GM23338 (cell line): ENCODE measurements around the gene DECR2. TPM values are rescaled to one million over a fixed set of nuclear protein-coding genes. Genes with fewer than 3 reads are reported as not detected.

Source experiments
- ATAC-seq: fragments of 200-7000 bp; cut with Tn5 transposase; 3 replicates; pipeline ENCODE4 v1.9.1; 2020
- DNase-seq: peaks from one replicate; pipeline ENCODE4 v3.0.0-alpha.2; 2015; ENCODE audit warnings: low spot score
- H2AFZ ChIP-seq: fragments of 200-600 bp; sonication (generic); 2 replicates; pipeline ENCODE4 v1.8.0; 2016; ENCODE audit warnings: antibody characterized with exemption, mild to moderate bottlenecking, moderate library complexity
- H3F3A ChIP-seq: fragments of 200-600 bp; sonication (generic); replicated peaks from 2 replicates; pipeline ENCODE4 v1.8.0; 2017; ENCODE audit warnings: antibody characterized with exemption, mixed run types, low read depth
- H3K27ac ChIP-seq: fragments of 200-600 bp; sonication (generic); 2 replicates; pipeline ENCODE4 v1.6.1; 2016; ENCODE audit warnings: low read depth
- H3K27me3 ChIP-seq: fragments of 200-600 bp; sonication (generic); 2 replicates; pipeline ENCODE4 v1.8.0; 2016; ENCODE audit warnings: mild to moderate bottlenecking, mixed run types, moderate library complexity; ENCODE audit not compliant: insufficient read depth
- H3K36me3 ChIP-seq: fragments of 200-600 bp; sonication (generic); 2 replicates; pipeline ENCODE4 v1.8.0; 2016; ENCODE audit warnings: mild to moderate bottlenecking; ENCODE audit not compliant: insufficient read depth
- H3K4me1 ChIP-seq: fragments of 200-600 bp; sonication (generic); 2 replicates; pipeline ENCODE4 v1.8.0; 2016; ENCODE audit warnings: mild to moderate bottlenecking, moderate library complexity; ENCODE audit not compliant: insufficient read depth
- H3K4me2 ChIP-seq: fragments of 200-600 bp; sonication (generic); 2 replicates; pipeline ENCODE4 v1.7.1; 2017; ENCODE audit warnings: mixed run types
- H3K4me3 ChIP-seq: fragments of 200-600 bp; sonication (generic); 2 replicates; pipeline ENCODE4 v1.6.1; 2016; ENCODE audit warnings: mixed run types
- H3K79me2 ChIP-seq: fragments of 200-600 bp; sonication (generic); replicated peaks from 2 replicates; pipeline ENCODE4 v1.8.0; 2017; ENCODE audit warnings: mild to moderate bottlenecking; ENCODE audit not compliant: insufficient read depth
- H3K9me2 ChIP-seq: fragments of 200-600 bp; sonication (generic); 2 replicates; pipeline ENCODE4 v1.8.0; 2017; ENCODE audit not compliant: insufficient read depth
- H4K20me1 ChIP-seq: fragments of 200-600 bp; sonication (generic); replicated peaks from 2 replicates; pipeline ENCODE4 v1.8.0; 2017; ENCODE audit warnings: mild to moderate bottlenecking; ENCODE audit not compliant: insufficient read depth
- H3K27ac Mint-ChIP-seq: 2 replicates; pipeline ENCODE4 v1.8.0; 2020; ENCODE audit warnings: inconsistent platforms, mild to moderate bottlenecking, moderate library complexity, mixed read lengths
- H3K27me3 Mint-ChIP-seq: 3 replicates; pipeline ENCODE4 v1.8.0; 2022; ENCODE audit warnings: low read depth, mild to moderate bottlenecking, moderate library complexity, mixed read lengths, inconsistent platforms; ENCODE audit not compliant: insufficient read depth, poor library complexity
- H3K36me3 Mint-ChIP-seq: 3 replicates; pipeline ENCODE4 v1.8.0; 2021; ENCODE audit warnings: low read depth, mild to moderate bottlenecking, inconsistent platforms, moderate library complexity, mixed read lengths
- H3K4me1 Mint-ChIP-seq: 3 replicates; pipeline ENCODE4 v1.8.0; 2020; ENCODE audit warnings: mild to moderate bottlenecking, inconsistent platforms, mixed read lengths
- H3K4me3 Mint-ChIP-seq: 3 replicates; pipeline ENCODE4 v1.8.0; 2021; ENCODE audit warnings: moderate library complexity, mild to moderate bottlenecking, inconsistent platforms, mixed read lengths
- H3K9me3 Mint-ChIP-seq: 3 replicates; pipeline ENCODE4 v1.8.0; 2020; ENCODE audit warnings: moderate library complexity, mild to moderate bottlenecking, inconsistent platforms, mixed read lengths
- CREB1 ChIP-seq: fragments of 250-450 bp; sonication (Bioruptor Pico); IDR thresholded peaks from 2 replicates; pipeline ENCODE4 v1.5.0; 2020; ENCODE audit warnings: low read depth, mild to moderate bottlenecking, moderate library complexity
- CTCF ChIP-seq, 2 experiments: fragments of 200-600 bp in 1 of 2; sonication (generic) in 1 of 2; conservative IDR thresholded peaks; 2 replicates each; pipeline versions ENCODE4 v1.5.1 to v1.6.1; 2016 to 2017; ENCODE audit warnings: antibody characterized with exemption in 2 of 2, low read depth in 2 of 2, mild to moderate bottlenecking in 2 of 2, moderate library complexity in 1 of 2
- ETS1 ChIP-seq: IDR thresholded peaks from 2 replicates; pipeline ENCODE4 v1.6.1; 2016; ENCODE audit warnings: antibody characterized with exemption
- EZH2 ChIP-seq: fragments of 200-600 bp; sonication (generic); IDR thresholded peaks from one replicate; pipeline ENCODE4 v1.8.0; 2017; ENCODE audit warnings: antibody characterized with exemption, mild to moderate bottlenecking, low read depth; ENCODE audit not compliant: unreplicated experiment
- EZH2phosphoT487 ChIP-seq: fragments of 200-600 bp; sonication (generic); IDR thresholded peaks from one replicate; pipeline ENCODE4 v1.8.1; 2018; ENCODE audit warnings: antibody characterized with exemption; ENCODE audit not compliant: unreplicated experiment
- JUNB ChIP-seq: IDR thresholded peaks from one replicate; pipeline ENCODE4 v1.6.1; 2016; ENCODE audit warnings: antibody characterized with exemption; ENCODE audit not compliant: unreplicated experiment
- NANOG ChIP-seq: IDR thresholded peaks from 2 replicates; pipeline ENCODE4 v1.6.1; 2016; ENCODE audit warnings: antibody characterized with exemption, borderline replicate concordance
- POLR2AphosphoS5 ChIP-seq: IDR thresholded peaks from 2 replicates; pipeline ENCODE4 v1.6.1; 2016; ENCODE audit warnings: antibody characterized with exemption, low read depth
- REST ChIP-seq: IDR thresholded peaks from one replicate; pipeline ENCODE4 v1.6.1; 2018; ENCODE audit warnings: antibody characterized with exemption; ENCODE audit not compliant: unreplicated experiment
- STAT1 ChIP-seq: IDR thresholded peaks from one replicate; pipeline ENCODE4 v1.6.1; 2016; ENCODE audit warnings: antibody characterized with exemption; ENCODE audit not compliant: unreplicated experiment
- ZNF331 ChIP-seq: fragments of 250-450 bp; sonication (Bioruptor Pico); IDR thresholded peaks from 2 replicates; pipeline ENCODE4 v1.5.0; 2020; ENCODE audit warnings: low read depth, mild to moderate bottlenecking, moderate library complexity
- polyA plus RNA-seq: library from polyadenylated mRNA; unstranded; fragments of >200 nt; fragmentation: Nextera tagmentation; extraction: Ambion mirVana; gene quantifications from 2 replicates; pipeline ENCODE4 v1.2.1, GENCODE V29; 2016
- total RNA-seq: library from RNA; depleted of rRNA; stranded (reverse); fragments of >200 nt; shearing (Covaris generic); gene quantifications from 2 replicates; pipeline ENCODE4 v1.2.3, GENCODE V29; 2014

The DECR2 gene
- total and polyA plus RNA-seq, 2 experiments from 2014 or later, result 20.3 to 26.9 TPM

GRCh38 chr16:396199-396598 is 5.5 kb upstream of the DECR2 start (continued):
- TF ChIP-seq EZH2phosphoT487, result no peak
- no peak for TF ChIP-seq CREB1 (CRISPR knock-in tag)
- no peak for TF ChIP-seq REST
- TF ChIP-seq ETS1, result no peak
- TF ChIP-seq EZH2, result no peak
- TF ChIP-seq POLR2AphosphoS5, result no peak
- TF ChIP-seq ZNF331 (CRISPR knock-in tag), result no peak
- no peak for TF ChIP-seq NANOG
- no peak for TF ChIP-seq CTCF (conservative IDR thresholded peaks at IDR 0.05; ENCODE audit: low read depth in 2 of 2)
- TF ChIP-seq JUNB, result no peak

GRCh38 chr16:396605-397004 is 5.1 kb upstream of the DECR2 start:
- Histone ChIP-seq H2AFZ (peak overlapping the region; percentile 67; the same call in 1 of the 2 replicates), H3F3A (peaks cover 30% of the 10 kb centered on the region), H4K20me1 (no peaks in the 10 kb centered on the region; the same call in none of the 2 replicates), H3K4me2 (peak overlapping the region; percentile 74), H3K36me3 (no peaks in the 10 kb centered on the region; the same call in 1 of the 2 replicates), H3K27me3 (no peaks in the 10 kb centered on the region), H3K27ac (peak overlapping the region; percentile 90), H3K79me2 (no peaks in the 10 kb centered on the region), H3K4me3 (peak overlapping the region; percentile 52), H3K9me2 (no peaks in the 10 kb centered on the region), H3K4me1 (peaks cover 20% of the 10 kb centered on the region)
- Mint-ChIP-seq H3K27ac (peak overlapping the region; percentile 95), H3K9me3 (peaks cover 21% of the 10 kb centered on the region), H3K36me3 (peaks cover 35% of the 10 kb centered on the region), H3K4me1 (peaks cover 29% of the 10 kb centered on the region), H3K4me3 (peak overlapping the region; percentile 83), H3K27me3 (peaks cover 33% of the 10 kb centered on the region)
- peak; percentile 10 for ATAC-seq
- peak; percentile 71 for DNase-seq
- TF ChIP-seq JUNB, result no peak
- TF ChIP-seq REST, result no peak
- no peak for TF ChIP-seq POLR2AphosphoS5
- no peak for TF ChIP-seq STAT1
- TF ChIP-seq ETS1, result no peak
